Measurements from ENCODE around the gene TIPARP.

The TIPARP gene

GRCh38 chr3:156747046-156747445, 72.7 kb downstream of the TIPARP start:
- no peak for DNase-seq

GRCh38 chr3:156749244-156749643, 74.9 kb downstream of the TIPARP start:
- no peak for DNase-seq

GRCh38 chr3:156750191-156750873, 75.9 kb downstream of the TIPARP start:
- DNase-seq: no peak

- DNase-seq: no peak
Observed at GRCh38 chr3:156750874-156751245, 76.5 kb downstream of the TIPARP start.

- no peak for DNase-seq
Observed at GRCh38 chr3:156751461-156752025, 77.2 kb downstream of the TIPARP start.

All from stimulated activated CD4-positive, alpha-beta T cell treated with anti-CD3 and anti-CD28 coated beads, Interleukin-1b, Interleukin-23, amount 100 ng/mL, for 48 hours (primary cell).